ENCODE data around the gene TMEM234. TPM values are rescaled to one million over a fixed set of nuclear protein-coding genes. Genes with fewer than 3 reads are reported as not detected.
A peak's percentile ranks its signal among the peaks of the same experiment; 100 is the strongest.

TMEM234 gene
- total RNA-seq, 1 donor from 2014 or later, result 22.3 TPM

- peak; percentile 82 for TF ChIP-seq CTCF (IDR thresholded peaks at IDR 0.05)
- Histone ChIP-seq H3K9me3 (no peaks in the 10 kb centered on the region), H3K27me3 (no peaks in the 10 kb centered on the region), H3K36me3 (no peaks in the 10 kb centered on the region), H3K27ac (peak overlapping the region; percentile 75), H3K4me1 (peaks cover 45% of the 10 kb centered on the region), H3K4me3 (peak overlapping the region; percentile 41)
- ATAC-seq (peak; percentile 91), DNase-seq (peak; percentile 92)
- intact Hi-C loops (cut with DNase I), result loop anchor here (10.0 kb wide), 1 partner anchor 47 kb away; the partner anchor contains the start of gene HDAC1
Measured at GRCh38 chr1:32247983-32248889, 26.1 kb upstream of the TMEM234 start.

GRCh38 chr1:32247452-32247851, 25.3 kb upstream of the TMEM234 start:
- Histone ChIP-seq H3K36me3 (no peaks in the 10 kb centered on the region), H3K4me1 (peaks cover 48% of the 10 kb centered on the region), H3K4me3 (peak overlapping the region; percentile 41), H3K27me3 (no peaks in the 10 kb centered on the region), H3K27ac (peak overlapping the region; percentile 75), H3K9me3 (no peaks in the 10 kb centered on the region)
- no peak for TF ChIP-seq CTCF (IDR thresholded peaks at IDR 0.05)
- DNase-seq (no peak), ATAC-seq (no peak)
- intact Hi-C loops (cut with DNase I), result loop anchor here (10.0 kb wide), 1 partner anchor 47 kb away; the partner anchor contains the start of gene HDAC1

- intact Hi-C loops (cut with DNase I), result loop anchor here (10.0 kb wide), 1 partner anchor 48 kb away; the partner anchor contains the start of gene HDAC1
- DNase-seq (no peak), ATAC-seq (peak; percentile 51)
- Histone ChIP-seq H3K4me1 (peaks cover 48% of the 10 kb centered on the region), H3K4me3 (peak within 1 kb of the TSS; percentile 41), H3K27me3 (no peaks in the 10 kb centered on the region), H3K9me3 (no peaks in the 10 kb centered on the region), H3K27ac (peak within 1 kb of the TSS; percentile 75), H3K36me3 (no peaks in the 10 kb centered on the region)
- TF ChIP-seq CTCF (IDR thresholded peaks at IDR 0.05), result no peak
Measured at GRCh38 chr1:32246888-32247273, 24.7 kb upstream of the TMEM234 start, which contains the start of gene FAM167B. FAM167B (plus strand) TSS chr1:32247222; CDS start chr1:32247422, 200 bp downstream.

- Histone ChIP-seq H3K9me3 (no peaks in the 10 kb centered on the region), H3K27me3 (no peaks in the 10 kb centered on the region), H3K4me1 (peaks cover 30% of the 10 kb centered on the region), H3K36me3 (no peaks in the 10 kb centered on the region), H3K27ac (peak overlapping the region; percentile 1), H3K4me3 (peak overlapping the region; percentile 12)
- no peak for TF ChIP-seq CTCF (IDR thresholded peaks at IDR 0.05)
- peak; percentile 9 for ATAC-seq
- intact Hi-C loops (cut with DNase I), result loop anchor here (10.0 kb wide), 1 partner anchor 52 kb away; the partner anchor contains the start of gene HDAC1
- DNase-seq, result no peak
Measured at GRCh38 chr1:32242341-32242851, 20.2 kb upstream of the TMEM234 start.

- intact Hi-C loops (cut with DNase I), result loop anchor here (10.0 kb wide), 1 partner anchor 54 kb away; the partner anchor contains the start of gene HDAC1
- peak; percentile 70 for ATAC-seq
Measured at GRCh38 chr1:32241001-32241763, 19.0 kb upstream of the TMEM234 start.

More at GRCh38 chr1:32241001-32241763, 19.0 kb upstream of the TMEM234 start:
- TF ChIP-seq CTCF (IDR thresholded peaks at IDR 0.05), result no peak
- DNase-seq, result peak; percentile 81
- Histone ChIP-seq H3K36me3 (no peaks in the 10 kb centered on the region), H3K27me3 (no peaks in the 10 kb centered on the region), H3K9me3 (no peaks in the 10 kb centered on the region), H3K27ac (peak overlapping the region; percentile 79), H3K4me3 (peak overlapping the region; percentile 79), H3K4me1 (peaks cover 26% of the 10 kb centered on the region)

Measured in upper lobe of right lung (tissue), 1 donor.